RWPE2 (cell line): ENCODE results near the gene CLEC20A.

Experiments used
- ATAC-seq: fragments of 200-7000 bp; cut with Tn5 transposase; 3 replicates; pipeline ENCODE4 v1.9.1; 2021; ENCODE audit warnings: low read depth
- DNase-seq: peaks from one replicate; pipeline ENCODE4 v3.0.0-alpha.2; 2020; ENCODE audit warnings: low spot score
- H3K27ac ChIP-seq: fragments of 450-650 bp; 2 replicates; pipeline ENCODE4 v1.5.1; 2017; ENCODE audit warnings: mild to moderate bottlenecking; ENCODE audit not compliant: poor library complexity, severe bottlenecking
- H3K27me3 ChIP-seq: fragments of 250-450 bp; sonication (Bioruptor Pico); 2 replicates; pipeline ENCODE4 v1.5.1; 2021; ENCODE audit warnings: mild to moderate bottlenecking, moderate library complexity; ENCODE audit not compliant: insufficient read depth, poor library complexity, severe bottlenecking
- H3K36me3 ChIP-seq: fragments of 250-450 bp; sonication (Bioruptor Pico); 2 replicates; pipeline ENCODE4 v1.5.1; 2020; ENCODE audit warnings: low read depth, mild to moderate bottlenecking, moderate library complexity
- H3K4me1 ChIP-seq: fragments of 250-450 bp; sonication (Bioruptor Pico); 2 replicates; pipeline ENCODE4 v1.5.1; 2021; ENCODE audit warnings: mild to moderate bottlenecking, moderate library complexity; ENCODE audit not compliant: insufficient read depth, poor library complexity, severe bottlenecking
- H3K4me3 ChIP-seq: fragments of 250-450 bp; sonication (Bioruptor Pico); 2 replicates; pipeline ENCODE4 v1.5.1; 2021; ENCODE audit warnings: mild to moderate bottlenecking, moderate library complexity; ENCODE audit not compliant: severe bottlenecking
- H3K9me3 ChIP-seq: fragments of 250-450 bp; sonication (Bioruptor Pico); 2 replicates; pipeline ENCODE4 v1.5.1; 2021; ENCODE audit warnings: mild to moderate bottlenecking, moderate library complexity; ENCODE audit not compliant: severe bottlenecking
- TF ChIP-seq, protein P1 (sequence below): fragments of 450-650 bp; IDR thresholded peaks from one replicate; pipeline ENCODE4 v1.5.1; 2017; ENCODE audit warnings: mild to moderate bottlenecking, moderate library complexity; ENCODE audit not compliant: poor library complexity, severe bottlenecking

Gene CLEC20A

GRCh38 chr1:178434360-178434759 is 62.4 kb downstream of the CLEC20A start:
- TF ChIP-seq, protein P1, sequence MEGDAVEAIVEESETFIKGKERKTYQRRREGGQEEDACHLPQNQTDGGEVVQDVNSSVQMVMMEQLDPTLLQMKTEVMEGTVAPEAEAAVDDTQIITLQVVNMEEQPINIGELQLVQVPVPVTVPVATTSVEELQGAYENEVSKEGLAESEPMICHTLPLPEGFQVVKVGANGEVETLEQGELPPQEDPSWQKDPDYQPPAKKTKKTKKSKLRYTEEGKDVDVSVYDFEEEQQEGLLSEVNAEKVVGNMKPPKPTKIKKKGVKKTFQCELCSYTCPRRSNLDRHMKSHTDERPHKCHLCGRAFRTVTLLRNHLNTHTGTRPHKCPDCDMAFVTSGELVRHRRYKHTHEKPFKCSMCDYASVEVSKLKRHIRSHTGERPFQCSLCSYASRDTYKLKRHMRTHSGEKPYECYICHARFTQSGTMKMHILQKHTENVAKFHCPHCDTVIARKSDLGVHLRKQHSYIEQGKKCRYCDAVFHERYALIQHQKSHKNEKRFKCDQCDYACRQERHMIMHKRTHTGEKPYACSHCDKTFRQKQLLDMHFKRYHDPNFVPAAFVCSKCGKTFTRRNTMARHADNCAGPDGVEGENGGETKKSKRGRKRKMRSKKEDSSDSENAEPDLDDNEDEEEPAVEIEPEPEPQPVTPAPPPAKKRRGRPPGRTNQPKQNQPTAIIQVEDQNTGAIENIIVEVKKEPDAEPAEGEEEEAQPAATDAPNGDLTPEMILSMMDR: no peak
- no peaks in the 10 kb centered on the region for H3K27me3 ChIP-seq
- H3K9me3 ChIP-seq: no peaks in the 10 kb centered on the region
- ATAC-seq: peak; percentile 60
- H3K27ac ChIP-seq: no peak overlapping the region
- no peak overlapping the region for H3K4me3 ChIP-seq
- DNase-seq: no peak
- H3K36me3 ChIP-seq: no peaks in the 10 kb centered on the region
- H3K4me1 ChIP-seq: peaks cover 3% of the 10 kb centered on the region
